Hindlimb muscle (tissue), 1 donor: ENCODE measurements around the gene SH3BGRL3. TPM values are rescaled to one million over a fixed set of nuclear protein-coding genes. Genes with fewer than 3 reads are reported as not detected.
"Not testable (repeated sequence)": the region's sequence is repeated elsewhere in the genome, so short reads cannot be mapped to it uniquely, and the experiment has no call there.

Experiments used
- DNase-seq: peaks from one replicate; pipeline ENCODE4 v3.0.0-alpha.2; 2013
- polyA plus RNA-seq: library from polyadenylated mRNA; unstranded; fragments of 120-200 nt; gene quantifications from one replicate; pipeline ENCODE4 v1.2.1, GENCODE V29; 2013; ENCODE audit not compliant: insufficient read length

Gene SH3BGRL3
- polyA plus RNA-seq, 1 donor = 57.4 TPM

- DNase-seq = no peak
Measured at GRCh38 chr1:26317612-26318337, 37.9 kb downstream of the SH3BGRL3 start, which contains the start of gene CD52. TSS of gene CD52 (plus strand) at chr1:26317958. CDS start at chr1:26318018, 60 bp downstream.

- DNase-seq = no peak
Measured at GRCh38 chr1:26318338-26319064, 38.6 kb downstream of the SH3BGRL3 start.

- no peak for DNase-seq
Measured at GRCh38 chr1:26320896-26321295, 41.0 kb downstream of the SH3BGRL3 start.

- peak; percentile 85 for DNase-seq
Measured at GRCh38 chr1:26321315-26322041, 41.6 kb downstream of the SH3BGRL3 start.

- no peak for DNase-seq
Measured at GRCh38 chr1:26322042-26322331, 42.1 kb downstream of the SH3BGRL3 start.

- DNase-seq = no peak
Measured at GRCh38 chr1:26323382-26323781, 43.5 kb downstream of the SH3BGRL3 start.

GRCh38 chr1:26324550-26324949 lies 44.7 kb downstream of the SH3BGRL3 start:
- no peak for DNase-seq

GRCh38 chr1:26327956-26328362 lies 48.1 kb downstream of the SH3BGRL3 start:
- no peak for DNase-seq

- no peak for DNase-seq
Measured at GRCh38 chr1:26328597-26328996, 48.7 kb downstream of the SH3BGRL3 start.

- not testable (repeated sequence) for DNase-seq
Measured at GRCh38 chr1:26329380-26329779, 49.5 kb downstream of the SH3BGRL3 start.

GRCh38 chr1:26330276-26330675 lies 50.4 kb downstream of the SH3BGRL3 start:
- DNase-seq = no peak

Other genes starting within 250 kb of the SH3BGRL3 start
- 0.97 TPM for gene SLC30A2, start 234.0 kb upstream of the SH3BGRL3 start, polyA plus RNA-seq
- 50.3 TPM for gene TRIM63, start 212.5 kb upstream of the SH3BGRL3 start, polyA plus RNA-seq
- gene PDIK1L, start 168.3 kb upstream of the SH3BGRL3 start, polyA plus RNA-seq = 5.6 TPM
- 0.98 TPM for gene FAM110D, start 121.0 kb upstream of the SH3BGRL3 start, polyA plus RNA-seq
- not detected for gene C1orf232, start 111.1 kb upstream of the SH3BGRL3 start, polyA plus RNA-seq
- gene ZNF593, start 110.2 kb upstream of the SH3BGRL3 start, polyA plus RNA-seq = 17.3 TPM
- 2.3 TPM for gene ZNF593OS, start 108.3 kb upstream of the SH3BGRL3 start, polyA plus RNA-seq
- gene CNKSR1, start 102.6 kb upstream of the SH3BGRL3 start, polyA plus RNA-seq = 2.5 TPM
- not detected for gene CATSPER4, start 89.5 kb upstream of the SH3BGRL3 start, polyA plus RNA-seq
- 23.0 TPM for gene CEP85, start 45.9 kb upstream of the SH3BGRL3 start, polyA plus RNA-seq
- gene UBXN11, start 26.6 kb downstream of the SH3BGRL3 start, polyA plus RNA-seq = 8.6 TPM
- gene CD52, start 37.9 kb downstream of the SH3BGRL3 start, polyA plus RNA-seq = 2.2 TPM
- gene CRYBG2, start 74.0 kb downstream of the SH3BGRL3 start, polyA plus RNA-seq = 0.40 TPM
- gene ZNF683, start 92.7 kb downstream of the SH3BGRL3 start, polyA plus RNA-seq = not detected
- not detected for gene LIN28A, start 130.7 kb downstream of the SH3BGRL3 start, polyA plus RNA-seq
- gene DHDDS, start 152.2 kb downstream of the SH3BGRL3 start, polyA plus RNA-seq = 20.6 TPM
- gene HMGN2, start 192.4 kb downstream of the SH3BGRL3 start, polyA plus RNA-seq = 611 TPM
- 7.4 TPM for gene RPS6KA1, start 249.7 kb downstream of the SH3BGRL3 start, polyA plus RNA-seq